ENCODE measurements around the gene CHKB. TPM values are rescaled to one million over a fixed set of nuclear protein-coding genes. Genes with fewer than 3 reads are reported as not detected.
A peak's percentile ranks its signal among the peaks of the same experiment; 100 is the strongest.
"Not testable (repeated sequence)": the region's sequence is repeated elsewhere in the genome, so short reads cannot be mapped to it uniquely, and the experiment has no call there.

The CHKB gene, protein sequence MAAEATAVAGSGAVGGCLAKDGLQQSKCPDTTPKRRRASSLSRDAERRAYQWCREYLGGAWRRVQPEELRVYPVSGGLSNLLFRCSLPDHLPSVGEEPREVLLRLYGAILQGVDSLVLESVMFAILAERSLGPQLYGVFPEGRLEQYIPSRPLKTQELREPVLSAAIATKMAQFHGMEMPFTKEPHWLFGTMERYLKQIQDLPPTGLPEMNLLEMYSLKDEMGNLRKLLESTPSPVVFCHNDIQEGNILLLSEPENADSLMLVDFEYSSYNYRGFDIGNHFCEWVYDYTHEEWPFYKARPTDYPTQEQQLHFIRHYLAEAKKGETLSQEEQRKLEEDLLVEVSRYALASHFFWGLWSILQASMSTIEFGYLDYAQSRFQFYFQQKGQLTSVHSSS
- 16.1 and 21.0 TPM in 2 replicates for total RNA-seq (2014; rRNA removed; shearing (Covaris generic))
- polyA plus RNA-seq (2014; cell fraction: nucleus; rRNA removed) = 59.6 and 63.0 TPM in 2 replicates

DNA sequence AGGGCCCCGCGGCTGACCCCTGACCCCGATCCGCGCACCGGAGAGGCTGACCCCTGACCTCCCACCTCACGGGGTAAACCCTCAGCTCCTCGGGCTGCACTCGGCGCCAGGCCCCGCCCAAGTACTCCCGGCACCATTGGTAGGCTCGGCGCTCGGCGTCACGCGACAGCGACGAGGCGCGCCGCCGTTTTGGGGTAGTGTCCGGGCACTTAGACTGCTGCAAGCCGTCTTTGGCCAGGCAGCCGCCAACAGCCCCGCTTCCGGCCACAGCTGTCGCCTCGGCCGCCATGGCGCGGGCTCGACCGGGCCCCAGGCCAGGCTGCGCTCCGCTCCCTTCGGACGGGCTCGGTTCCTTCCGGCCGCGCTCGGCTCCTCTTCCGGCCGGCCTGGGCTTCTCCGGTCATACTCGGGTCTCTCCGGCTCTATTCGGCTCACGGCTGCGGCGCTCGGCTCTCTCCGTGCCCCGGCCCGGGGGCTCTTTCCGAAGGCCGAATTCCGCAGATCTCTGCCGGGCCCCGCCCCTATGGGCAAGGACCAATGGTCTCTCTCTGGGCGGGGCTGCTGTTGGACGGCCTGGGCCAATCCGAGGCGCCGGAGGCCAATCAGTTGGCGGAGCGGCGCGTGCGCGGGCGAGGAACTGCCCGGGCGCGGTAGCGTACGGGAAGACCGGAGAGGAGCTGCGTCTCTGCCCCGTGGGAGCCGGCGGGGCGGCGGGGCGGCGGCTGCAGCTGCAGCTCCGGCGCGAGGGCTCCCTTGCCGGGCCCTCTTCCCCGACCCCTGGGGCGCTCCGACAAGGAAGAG, at the start of gene CHKB:
Gene CHKB (minus strand): TSS at position 357 of the 801 bp plus-strand sequence. CDS start 68 bp downstream, at position 289.
- peak; percentile 95 for DNase-seq (ENCODE audit: extremely low read depth, low read depth)

DNA sequence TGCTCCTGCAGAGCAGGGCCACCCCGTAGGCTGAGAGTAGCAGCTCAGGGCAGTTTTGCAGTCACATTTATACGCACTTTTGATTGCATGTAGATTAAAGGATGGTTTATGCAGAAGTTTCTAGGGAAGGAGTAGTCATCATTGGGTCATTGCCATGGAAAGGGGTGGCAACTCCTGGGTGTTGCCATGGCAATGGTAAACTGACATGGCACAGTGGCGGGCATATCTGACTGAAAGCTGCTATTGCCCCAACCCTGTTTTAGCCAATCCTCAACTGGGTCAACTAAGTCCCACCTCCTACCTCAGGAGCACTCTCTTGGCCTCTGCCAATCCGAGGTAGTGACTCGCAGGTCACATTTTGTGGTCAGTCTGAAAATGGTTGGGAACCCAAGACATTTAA, 47.7 kb upstream of the CHKB start:
- no peak for DNase-seq (ENCODE audit: extremely low read depth, low read depth)

DNA sequence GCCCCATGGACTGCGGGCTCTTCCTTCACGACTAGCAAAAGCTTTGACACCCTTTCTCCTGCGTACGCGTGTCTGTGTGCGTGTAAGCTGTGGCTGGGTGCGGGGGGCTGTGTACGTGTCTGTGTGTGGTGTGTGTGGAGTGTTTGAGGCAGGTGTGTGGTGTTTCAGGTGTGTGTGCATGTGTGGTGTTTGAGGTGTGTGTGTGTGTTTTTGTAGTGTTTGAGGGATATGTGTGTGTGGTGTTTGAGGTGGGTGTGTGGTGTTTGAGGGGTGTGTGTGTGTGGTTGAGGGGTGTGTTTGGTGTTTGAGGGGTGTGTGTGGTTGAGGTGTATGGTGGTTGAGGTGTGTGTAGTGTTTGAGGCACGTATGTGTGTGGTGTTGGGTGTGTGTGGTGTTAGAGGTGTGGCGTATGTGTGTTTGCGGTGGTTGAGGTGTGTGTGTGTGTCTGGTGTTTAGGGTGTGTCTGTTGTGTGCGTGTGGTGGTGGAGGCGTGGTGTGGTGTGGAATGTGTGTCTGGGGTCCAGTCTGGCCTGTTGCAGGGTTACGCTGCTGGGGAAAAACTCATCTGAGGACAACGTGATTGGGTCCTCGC, 46.0 kb upstream of the CHKB start:
- DNase-seq (ENCODE audit: extremely low read depth, low read depth) = no peak

DNA sequence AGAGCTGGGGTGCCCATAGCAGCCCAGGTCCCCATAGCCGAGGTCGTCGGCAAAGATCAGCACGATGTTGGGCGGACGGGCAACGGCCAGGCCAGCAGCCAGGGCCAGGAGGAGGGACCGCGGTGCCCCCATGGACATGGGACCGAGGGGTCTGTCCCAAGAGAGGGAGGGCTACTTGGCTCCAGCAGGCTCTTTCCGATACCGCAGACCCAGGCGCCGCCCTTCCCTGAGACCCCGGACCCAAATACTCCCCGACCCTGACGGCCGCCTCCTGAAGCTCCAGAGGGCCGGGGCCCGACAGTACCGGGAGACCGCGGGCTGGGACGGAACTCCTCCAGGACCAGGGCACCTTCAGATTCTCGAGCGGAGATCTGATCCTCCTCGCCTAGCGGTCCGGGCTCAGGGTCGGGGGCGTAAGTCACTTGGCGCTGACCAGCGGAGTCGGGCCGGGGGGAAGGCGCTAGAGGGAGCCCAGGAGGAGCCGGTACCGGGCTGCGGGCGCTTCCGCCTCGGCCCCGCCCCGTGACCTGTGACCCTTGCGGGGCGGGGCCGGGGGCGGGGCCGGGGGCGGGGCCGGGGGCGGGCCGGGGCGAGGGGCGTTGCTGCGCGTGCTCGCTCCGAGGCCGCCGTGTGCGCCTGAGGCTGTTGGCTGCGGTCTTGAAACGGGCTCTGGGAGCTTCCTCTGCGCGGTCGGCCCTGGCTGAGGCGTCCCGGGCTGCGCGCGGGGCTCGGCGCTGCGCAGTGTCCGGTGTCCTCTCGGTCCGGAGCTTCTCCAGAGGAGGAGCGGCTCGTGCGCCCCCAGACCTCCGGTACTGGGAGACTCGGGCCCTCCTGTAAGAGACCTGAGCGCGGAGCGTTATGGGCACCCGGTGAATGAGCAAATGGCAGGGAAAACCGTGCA, 45.2 kb upstream of the CHKB start, which contains the start of gene ARSA:
Gene ARSA (minus strand): TSS at position 511 of the 901 bp plus-strand sequence. CDS start 373 bp downstream, at position 138.
- DNase-seq (ENCODE audit: extremely low read depth, low read depth) = peak; percentile 74

DNA sequence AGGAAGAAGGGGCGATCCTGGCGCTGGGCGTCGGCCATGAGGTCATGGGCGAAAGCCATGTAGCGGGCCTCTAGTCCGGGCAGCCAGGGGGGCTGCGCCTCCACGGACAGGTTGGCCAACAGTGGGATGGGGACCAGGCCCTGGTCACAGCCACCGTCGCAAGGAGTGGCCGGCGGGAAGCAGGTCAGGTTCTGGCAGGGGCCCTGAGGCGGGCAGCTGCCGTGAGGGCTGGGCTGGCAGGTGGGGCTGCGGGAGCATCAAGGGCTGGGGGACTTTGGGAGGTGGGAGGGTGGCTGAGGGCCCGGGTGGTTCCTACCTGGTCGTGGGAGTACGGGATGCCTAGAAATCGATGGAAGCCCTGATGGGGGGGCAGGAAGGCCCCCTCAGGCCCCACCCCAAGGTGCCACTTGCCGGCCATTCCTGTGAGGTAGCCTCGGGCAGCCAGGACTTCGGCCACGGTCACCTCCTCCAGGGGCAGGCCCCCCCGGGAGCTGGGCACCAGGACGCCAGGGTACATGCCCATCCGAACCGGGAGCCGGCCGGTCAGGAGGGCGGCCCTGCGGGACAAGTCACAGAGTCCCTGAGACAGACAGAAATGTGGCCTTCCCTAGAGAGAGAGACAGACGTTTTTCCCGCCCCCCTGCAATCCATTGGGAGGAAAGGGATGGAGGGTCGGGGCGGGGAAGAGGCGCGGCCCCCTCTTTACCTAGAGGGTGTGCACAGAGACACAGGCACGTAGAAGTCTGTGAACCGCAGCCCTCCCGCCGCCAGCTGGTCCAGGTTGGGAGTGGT, 44.4 kb upstream of the CHKB start:
- DNase-seq (ENCODE audit: extremely low read depth, low read depth) = no peak

DNA sequence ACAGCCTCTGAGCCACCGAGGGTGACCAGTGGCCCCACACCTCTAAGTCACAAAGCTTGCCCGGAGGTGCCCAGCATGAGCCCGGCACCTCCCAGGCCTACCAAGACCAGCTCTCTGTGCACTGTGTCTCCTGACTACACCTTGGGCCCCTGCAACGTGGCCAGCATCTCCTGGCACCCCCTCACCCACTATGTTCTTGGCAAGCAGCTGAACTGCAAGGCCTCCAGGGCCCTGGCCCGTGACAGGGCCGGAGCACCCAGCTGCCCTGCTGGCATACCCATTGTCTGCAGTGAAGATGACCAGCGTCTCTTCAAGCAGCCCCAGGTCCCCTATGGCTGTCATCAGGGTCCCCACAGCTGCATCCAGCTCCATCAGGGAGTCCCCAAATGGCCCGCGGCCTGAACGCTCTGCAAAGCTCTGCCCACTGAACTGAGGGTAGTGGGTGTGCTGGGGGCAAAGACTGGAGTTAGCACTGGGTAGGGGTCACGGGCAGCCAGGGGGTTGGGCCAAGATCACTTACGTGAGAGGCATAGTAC, 43.7 kb upstream of the CHKB start:
- no peak for DNase-seq (ENCODE audit: extremely low read depth, low read depth)

DNA sequence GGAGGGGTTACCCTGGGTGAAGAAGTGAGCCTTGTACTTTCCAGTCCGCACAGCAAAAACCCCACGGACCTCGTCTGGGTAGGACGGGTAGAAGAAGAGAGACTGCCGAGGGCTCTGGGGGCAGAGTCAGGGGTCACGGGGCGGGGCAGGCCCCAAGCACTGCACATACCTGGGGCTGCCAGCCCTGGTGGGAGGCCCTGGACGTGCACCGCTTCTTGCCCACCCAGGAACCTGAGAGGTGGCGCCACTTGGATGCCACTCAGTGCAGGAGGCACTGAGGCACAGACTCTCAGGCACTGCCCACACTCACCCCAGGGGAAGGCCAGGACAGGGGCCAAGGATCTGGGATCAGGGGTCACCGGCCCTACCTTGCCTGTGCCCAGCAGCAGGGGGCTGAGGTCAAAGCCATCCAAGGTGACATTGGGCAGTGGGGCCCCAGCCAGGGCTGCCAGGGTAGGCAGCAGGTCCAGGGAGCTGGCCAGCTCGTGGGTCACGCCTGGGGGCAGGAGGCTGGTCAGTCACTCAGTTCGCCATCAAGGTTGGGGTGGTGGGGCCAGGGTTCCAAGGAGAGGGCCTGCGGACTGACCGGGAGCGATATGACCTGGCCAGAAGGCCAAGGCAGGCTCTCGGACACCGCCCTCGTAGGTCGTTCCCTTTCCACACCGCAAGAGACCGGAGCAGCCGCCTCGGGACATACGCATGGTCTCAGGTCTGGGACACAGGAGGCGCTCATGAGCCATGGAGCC, 43.1 kb upstream of the CHKB start:
- DNase-seq (ENCODE audit: extremely low read depth, low read depth) = no peak

DNA sequence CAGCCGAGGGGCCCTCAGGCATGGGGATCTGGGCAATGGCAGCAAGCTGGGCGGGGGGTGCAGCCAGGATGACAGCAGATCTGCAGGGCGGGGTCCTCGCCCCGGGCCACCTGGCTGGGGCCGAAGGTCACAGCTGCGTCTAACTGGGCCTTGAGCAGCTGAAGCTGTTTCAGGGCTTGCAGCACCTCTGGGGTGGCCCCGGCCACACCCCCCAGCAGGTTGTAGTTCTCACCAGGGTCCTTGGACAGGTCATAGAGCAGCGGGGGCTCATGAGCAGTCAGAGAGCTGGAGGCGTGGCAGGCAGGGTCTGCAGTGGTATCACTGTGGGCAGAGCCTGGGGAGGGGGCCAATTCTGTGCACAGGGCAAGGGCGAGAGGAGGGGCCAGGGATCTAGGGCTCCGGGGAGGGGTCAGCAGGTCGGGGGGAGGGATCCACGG, 42.5 kb upstream of the CHKB start:
- DNase-seq (ENCODE audit: extremely low read depth, low read depth) = no peak

DNA sequence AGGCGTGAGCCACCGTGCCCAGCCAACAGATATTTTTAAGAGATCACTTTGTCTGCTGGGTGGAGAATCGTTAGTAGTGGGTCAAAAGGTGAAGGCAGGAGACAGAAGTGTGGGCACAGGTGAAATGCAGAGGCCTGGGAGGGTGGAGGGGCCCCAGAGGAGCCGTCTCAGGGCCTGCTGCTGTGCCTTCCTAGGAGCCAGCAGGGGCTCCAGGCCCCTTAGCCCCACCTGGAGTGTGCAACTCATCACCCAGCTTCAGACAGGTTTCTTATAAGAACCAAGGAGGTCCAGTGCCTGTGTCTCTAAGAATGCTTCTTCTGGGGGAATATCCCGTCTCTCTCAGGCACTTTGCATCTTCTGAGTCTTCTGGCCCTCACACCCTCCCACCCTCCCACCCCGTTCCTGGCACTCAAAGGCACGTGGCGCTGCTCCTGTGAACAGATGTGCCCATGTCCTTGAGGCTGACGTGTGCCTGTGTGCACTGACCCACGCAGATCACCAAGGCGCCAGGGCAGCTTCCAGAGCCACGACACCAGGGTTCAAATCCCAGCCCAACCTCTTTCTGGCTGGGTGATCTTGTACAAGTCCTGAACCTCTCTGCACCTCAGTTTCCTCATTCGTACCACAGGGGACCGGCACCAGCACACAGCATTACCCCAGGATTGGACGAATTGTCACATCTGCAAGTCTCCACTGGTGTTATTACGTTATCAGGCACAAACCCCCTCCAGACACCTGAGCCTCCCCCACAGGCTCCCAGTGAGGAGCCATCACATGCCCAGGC, 41.9 kb upstream of the CHKB start:
- DNase-seq (ENCODE audit: extremely low read depth, low read depth) = no peak

DNA sequence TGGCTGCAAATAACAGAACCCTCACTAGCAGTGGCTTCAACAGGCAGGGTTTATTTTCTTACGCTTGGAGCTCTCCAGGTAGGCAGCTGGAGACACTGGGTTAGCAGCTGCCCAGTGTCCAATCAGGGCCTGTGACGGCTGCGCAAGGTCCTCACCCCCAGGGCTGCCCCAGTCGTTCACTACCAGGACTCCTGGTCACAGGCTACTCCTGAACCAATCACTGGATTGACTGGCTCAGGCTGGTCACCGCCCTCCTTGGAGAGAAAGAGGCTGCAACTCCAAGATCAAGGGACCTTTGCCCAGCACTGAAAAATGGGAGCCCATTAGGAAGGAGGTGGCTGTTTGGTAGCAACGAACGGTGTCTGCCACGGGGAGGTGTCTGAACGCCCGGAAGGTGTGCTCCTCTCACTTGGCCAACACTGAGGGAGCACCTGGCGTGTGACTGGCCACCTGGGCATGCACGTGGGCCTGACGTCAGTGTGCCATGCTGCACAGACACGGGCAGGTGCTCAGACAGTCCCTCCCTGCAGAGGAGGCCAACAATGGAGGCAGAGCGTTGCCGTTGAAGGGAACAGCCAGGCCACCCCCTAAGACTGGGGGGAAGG, 40.2 kb upstream of the CHKB start:
- no peak for DNase-seq (ENCODE audit: extremely low read depth, low read depth)

DNA sequence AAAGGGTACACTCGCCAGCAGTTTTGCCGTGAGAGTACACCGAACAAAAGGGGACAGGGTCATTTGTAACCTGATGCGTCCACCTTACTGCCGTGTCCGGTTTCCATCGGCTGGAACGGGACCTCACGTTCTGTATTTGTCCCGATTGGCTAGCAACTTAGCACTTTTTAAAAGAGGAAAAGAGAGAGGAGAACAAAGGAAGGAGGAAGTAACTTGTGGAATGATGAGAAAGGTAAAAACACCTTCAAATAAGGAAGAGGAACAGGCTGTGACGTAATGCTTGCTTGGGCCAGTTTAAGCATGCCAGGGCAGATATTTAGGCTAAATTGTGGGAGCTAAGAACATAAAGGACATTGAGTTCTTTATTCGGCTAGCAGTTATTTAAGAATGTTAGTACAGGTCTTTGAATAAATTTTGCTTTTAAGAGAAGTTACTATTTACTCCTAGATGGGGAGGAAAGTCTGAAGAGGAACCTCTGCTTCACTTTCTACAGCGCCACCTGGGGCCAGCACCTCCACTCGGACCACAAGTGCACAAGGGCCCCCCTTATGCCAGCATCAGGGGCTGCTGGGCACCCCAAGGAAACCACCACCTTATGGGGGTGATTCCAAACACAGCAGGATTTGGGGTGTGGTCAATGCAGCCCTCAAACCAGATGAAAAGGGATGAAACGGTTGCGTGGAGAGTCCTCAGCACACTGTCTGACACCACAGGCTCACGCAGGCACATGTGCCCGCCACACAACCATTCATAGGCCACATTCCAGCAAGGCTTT, 39.5 kb upstream of the CHKB start:
- DNase-seq (ENCODE audit: extremely low read depth, low read depth) = no peak

DNA sequence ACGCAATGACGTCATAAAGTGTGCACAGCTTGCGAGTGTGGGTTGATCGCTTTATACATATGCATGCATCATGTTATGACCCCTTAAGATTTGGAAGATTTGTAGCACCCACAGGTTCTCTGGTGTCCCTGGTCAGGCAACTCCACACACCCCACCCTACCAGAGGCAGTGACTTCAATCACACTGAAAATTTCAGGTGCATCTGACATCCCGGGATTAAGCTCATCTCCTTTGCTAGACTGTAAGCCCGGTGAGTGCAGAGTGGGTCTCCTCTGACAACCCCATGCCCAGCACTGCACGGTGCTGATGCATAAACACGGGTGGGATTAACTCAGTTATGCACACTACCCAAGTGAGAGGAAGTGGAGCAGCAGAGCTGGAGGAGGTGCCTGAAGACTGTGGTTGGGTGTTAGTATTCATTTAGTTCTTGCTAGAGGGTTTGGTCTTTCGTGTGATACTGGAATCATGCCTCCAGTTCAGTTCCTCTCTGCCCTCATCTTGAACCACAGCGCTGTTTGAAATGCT, 38.8 kb upstream of the CHKB start:
- DNase-seq (ENCODE audit: extremely low read depth, low read depth) = no peak

DNA sequence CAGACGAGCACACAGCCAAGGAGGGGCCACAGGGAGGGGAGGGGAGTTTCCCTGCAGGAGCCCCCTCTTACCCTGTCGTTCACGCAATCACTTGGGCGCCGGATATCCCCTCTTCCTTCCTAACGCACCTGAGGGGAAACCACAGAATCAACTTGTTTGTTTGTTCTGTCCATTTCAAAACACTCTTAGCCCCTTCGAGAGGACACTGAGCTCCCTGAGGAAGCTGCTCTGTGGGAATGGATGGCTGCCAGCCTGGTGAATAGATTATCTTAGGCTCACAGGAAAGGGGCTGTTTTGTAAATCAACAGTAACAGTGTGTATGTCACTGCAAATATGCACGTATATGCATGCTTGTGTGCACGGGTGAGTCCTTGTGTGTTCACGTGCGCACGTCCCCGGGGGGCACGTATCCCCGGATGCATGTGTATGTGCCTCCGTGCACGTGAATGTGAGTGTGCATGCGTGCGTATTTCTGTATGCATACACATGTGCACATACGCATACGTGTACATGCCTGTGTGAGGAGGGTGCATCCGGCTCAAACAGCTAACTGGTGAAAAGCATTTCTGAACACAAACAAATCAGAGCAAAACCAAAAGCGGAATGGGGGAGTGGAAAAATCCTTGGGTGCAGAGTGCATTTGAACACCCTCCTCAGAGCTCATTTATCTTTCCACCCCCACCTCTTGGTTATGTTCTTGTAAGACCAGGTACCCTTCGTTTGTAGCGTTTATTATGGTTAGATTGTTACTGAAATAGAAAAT, 38.1 kb upstream of the CHKB start:
- no peak for DNase-seq (ENCODE audit: extremely low read depth, low read depth)

DNA sequence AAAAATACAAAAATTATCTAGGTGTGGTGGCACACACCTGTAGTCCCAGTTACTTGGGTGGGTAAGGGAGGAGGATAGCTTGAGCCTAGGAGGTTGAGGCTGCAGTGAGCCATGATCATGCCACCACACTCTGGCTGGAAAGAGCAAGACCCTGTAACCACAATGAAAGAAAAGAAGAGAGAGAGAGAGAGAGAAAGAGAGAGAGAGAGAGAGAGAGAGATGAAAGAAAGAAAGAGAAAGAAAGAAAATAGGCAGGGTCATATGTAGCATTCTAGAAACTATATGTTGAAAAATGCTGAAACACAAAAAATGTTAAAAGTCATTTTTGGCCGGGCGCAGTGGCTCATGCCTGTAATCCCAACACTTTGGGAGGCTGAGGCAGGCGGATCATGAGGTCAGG, 31.6 kb upstream of the CHKB start:
- not testable (repeated sequence) for DNase-seq (ENCODE audit: extremely low read depth, low read depth)

DNA sequence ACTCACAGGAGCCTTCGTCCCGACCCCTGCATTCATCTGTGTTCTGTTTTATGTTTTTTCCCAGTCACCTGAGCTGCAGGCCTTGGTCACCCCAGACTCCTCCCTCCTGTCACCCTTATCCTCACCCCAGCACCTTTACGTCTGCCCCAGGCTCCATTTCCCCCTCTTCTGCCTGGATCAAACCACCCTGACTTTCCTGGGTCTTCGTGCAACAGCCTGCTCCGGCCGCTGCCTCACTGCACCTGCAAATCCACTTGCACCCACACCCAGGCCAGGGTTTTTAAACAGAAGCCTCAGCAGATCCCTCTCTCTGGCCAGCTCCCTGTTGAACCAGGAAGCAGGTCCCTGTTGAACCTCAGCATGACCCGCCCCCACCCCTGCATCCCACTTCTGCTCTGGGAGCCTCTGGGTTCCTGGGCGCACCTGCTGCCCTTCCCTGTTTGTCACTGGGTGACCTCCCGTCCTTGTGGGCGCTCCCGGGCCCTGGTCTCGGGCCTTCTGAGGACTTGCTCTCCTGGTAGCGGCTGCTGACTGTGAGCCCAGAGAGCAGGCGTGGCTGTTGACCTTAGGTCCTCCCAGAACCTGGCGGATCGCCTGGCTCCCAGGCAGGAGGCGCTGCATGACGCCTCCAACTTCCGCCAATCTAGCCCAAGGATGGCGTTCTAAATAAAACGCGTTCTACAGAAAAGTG, 30.8 kb upstream of the CHKB start:
- peak; percentile 19 for DNase-seq (ENCODE audit: extremely low read depth, low read depth)
